ENCODE data around the gene BMS1. TPM values are rescaled to one million over a fixed set of nuclear protein-coding genes. Genes with fewer than 3 reads are reported as not detected.
"Not testable (repeated sequence)": the region's sequence is repeated elsewhere in the genome, so short reads cannot be mapped to it uniquely, and the experiment has no call there.

BMS1 gene
- total and polyA plus RNA-seq, 2 experiments from 2014 or later, result 14.5 to 15.8 TPM

DNA sequence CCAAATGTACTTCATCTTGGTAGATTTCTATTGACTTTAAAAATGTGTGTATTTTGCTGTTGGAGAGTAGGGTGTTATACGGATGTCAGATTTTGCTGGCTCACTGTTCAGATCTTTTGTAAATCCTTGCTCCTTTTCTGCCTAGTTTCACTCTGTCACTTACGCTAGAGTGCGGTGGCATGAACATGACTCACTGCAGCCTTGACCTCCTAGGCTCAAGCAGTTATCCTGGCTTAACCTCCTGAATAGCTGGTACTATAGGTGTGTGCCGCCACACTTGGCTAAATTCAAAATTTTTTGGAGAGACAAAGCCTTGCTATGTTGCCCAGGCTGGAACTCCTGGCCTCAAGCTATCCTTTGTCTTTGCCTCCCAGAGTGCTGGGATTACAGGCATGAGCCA, 29.4 kb downstream of the BMS1 start:
- no peaks in the 10 kb centered on the region for H3K9me2 ChIP-seq (replicated peaks; ENCODE audit: insufficient read depth)
- H3K27me3 ChIP-seq, result no peaks in the 10 kb centered on the region
- H3K27ac ChIP-seq, result no peak overlapping the region
- no peaks in the 10 kb centered on the region for H3K4me1 ChIP-seq (ENCODE audit: insufficient read depth)
- H3K4me3 ChIP-seq, result no peak overlapping the region
- 94% methylated on average over 4 of the region's 4 CpGs for WGBS (ENCODE audit: low lambda C conversion rate, missing lambda C conversion rate)
- TF ChIP-seq EZH2 (IDR thresholded peaks at IDR 0.05; ENCODE audit: borderline replicate concordance) (no peak), EZH2phosphoT487 (IDR thresholded peaks at IDR 0.05; ENCODE audit: low read depth, severe bottlenecking, unreplicated experiment) (no peak)
- TF ChIP-seq, protein P1, sequence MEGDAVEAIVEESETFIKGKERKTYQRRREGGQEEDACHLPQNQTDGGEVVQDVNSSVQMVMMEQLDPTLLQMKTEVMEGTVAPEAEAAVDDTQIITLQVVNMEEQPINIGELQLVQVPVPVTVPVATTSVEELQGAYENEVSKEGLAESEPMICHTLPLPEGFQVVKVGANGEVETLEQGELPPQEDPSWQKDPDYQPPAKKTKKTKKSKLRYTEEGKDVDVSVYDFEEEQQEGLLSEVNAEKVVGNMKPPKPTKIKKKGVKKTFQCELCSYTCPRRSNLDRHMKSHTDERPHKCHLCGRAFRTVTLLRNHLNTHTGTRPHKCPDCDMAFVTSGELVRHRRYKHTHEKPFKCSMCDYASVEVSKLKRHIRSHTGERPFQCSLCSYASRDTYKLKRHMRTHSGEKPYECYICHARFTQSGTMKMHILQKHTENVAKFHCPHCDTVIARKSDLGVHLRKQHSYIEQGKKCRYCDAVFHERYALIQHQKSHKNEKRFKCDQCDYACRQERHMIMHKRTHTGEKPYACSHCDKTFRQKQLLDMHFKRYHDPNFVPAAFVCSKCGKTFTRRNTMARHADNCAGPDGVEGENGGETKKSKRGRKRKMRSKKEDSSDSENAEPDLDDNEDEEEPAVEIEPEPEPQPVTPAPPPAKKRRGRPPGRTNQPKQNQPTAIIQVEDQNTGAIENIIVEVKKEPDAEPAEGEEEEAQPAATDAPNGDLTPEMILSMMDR (IDR thresholded peaks at IDR 0.05; ENCODE audit: poor library complexity), result no peak
- H4K20me1 ChIP-seq (ENCODE audit: insufficient read depth, poor library complexity, severe bottlenecking), result no peaks in the 10 kb centered on the region
- H3K79me2 ChIP-seq, result peaks cover 20% of the 10 kb centered on the region
- H3K36me3 ChIP-seq (replicated peaks; ENCODE audit: insufficient read depth, low read depth), result no peaks in the 10 kb centered on the region
- no peak overlapping the region for H3K4me2 ChIP-seq
- no peaks in the 10 kb centered on the region for H3K9me3 ChIP-seq (ENCODE audit: low read depth)
- no peak overlapping the region for H2AFZ ChIP-seq
- DNase-seq (ENCODE audit: low spot score), result no peak

DNA sequence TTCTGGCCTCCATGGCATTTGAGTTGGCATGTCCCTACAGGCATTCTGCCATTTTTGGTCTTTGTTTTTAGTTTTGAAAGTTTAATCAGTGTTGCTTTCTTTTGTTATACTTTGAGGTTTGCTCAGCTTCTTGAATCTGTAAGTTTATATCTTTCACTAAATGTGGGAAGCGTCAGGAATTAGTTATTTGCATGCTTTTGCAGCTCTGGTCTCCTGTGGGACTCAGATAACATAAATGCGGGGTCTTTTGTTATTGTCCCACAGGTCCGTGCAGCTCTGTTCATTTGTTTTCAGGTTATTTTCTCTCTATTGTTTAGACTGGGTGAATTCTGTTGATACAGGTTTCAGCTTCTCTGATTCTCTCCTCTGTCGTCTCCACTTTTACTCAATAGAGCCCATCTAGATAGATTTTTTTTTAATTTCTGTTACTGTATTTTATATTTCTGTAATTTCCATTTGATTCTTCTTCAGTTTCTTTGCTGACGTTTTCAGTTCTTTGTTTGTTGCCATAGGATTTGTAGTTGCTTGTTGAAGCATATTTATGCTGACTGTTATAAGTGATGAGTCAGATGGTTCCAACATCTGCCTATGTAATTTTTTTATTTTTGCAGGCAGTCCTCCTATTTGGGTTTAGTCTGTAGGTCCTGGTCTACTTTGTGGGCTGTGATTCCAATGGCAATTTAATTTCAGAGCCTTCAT, 31.5 kb downstream of the BMS1 start:
- not testable (repeated sequence) for H3K4me3 ChIP-seq
- WGBS (ENCODE audit: low lambda C conversion rate, missing lambda C conversion rate), result 95% methylated on average over 5 of the region's 5 CpGs

DNA sequence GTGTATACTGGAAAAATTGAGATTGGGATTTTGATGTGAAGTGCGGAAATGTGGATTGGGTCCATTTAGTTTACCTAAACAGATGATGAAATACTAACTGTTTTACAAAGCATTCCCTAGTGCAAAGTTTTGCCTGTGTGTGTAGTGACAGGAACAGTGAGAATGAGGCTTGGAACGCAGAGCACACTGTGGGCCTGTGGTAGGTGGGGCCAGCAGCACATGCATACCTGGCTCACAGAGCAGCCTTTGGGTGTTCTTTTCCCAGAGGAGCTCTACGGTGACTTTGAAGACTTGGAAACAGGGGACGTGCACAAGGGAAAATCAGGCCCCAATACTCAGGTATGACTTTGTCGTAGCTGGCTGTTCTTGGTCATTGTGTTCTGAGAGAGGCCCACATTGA, 33.7 kb downstream of the BMS1 start:
- not testable (repeated sequence) for H3K27ac ChIP-seq; H3K9me3 ChIP-seq (ENCODE audit: low read depth); H3K4me2 ChIP-seq; H3K27me3 ChIP-seq; H3K4me3 ChIP-seq; H3K9me2 ChIP-seq (replicated peaks; ENCODE audit: insufficient read depth); H4K20me1 ChIP-seq (ENCODE audit: insufficient read depth, poor library complexity, severe bottlenecking); H2AFZ ChIP-seq; H3K4me1 ChIP-seq (ENCODE audit: insufficient read depth); H3K36me3 ChIP-seq (replicated peaks; ENCODE audit: insufficient read depth, low read depth); DNase-seq (ENCODE audit: low spot score)
- WGBS (ENCODE audit: low lambda C conversion rate, missing lambda C conversion rate), result 71% methylated on average over 5 of the region's 5 CpGs
- peaks cover 10% of the 10 kb centered on the region for H3K79me2 ChIP-seq

More for the DNA sequence above, 31.5 kb downstream of the BMS1 start:
- not testable (repeated sequence) for H3K4me1 ChIP-seq (ENCODE audit: insufficient read depth); H4K20me1 ChIP-seq (ENCODE audit: insufficient read depth, poor library complexity, severe bottlenecking); H2AFZ ChIP-seq; H3K27me3 ChIP-seq; H3K27ac ChIP-seq; H3K36me3 ChIP-seq (replicated peaks; ENCODE audit: insufficient read depth, low read depth); DNase-seq (ENCODE audit: low spot score); H3K9me3 ChIP-seq (ENCODE audit: low read depth); H3K9me2 ChIP-seq (replicated peaks; ENCODE audit: insufficient read depth); H3K4me2 ChIP-seq
- H3K79me2 ChIP-seq, result peaks cover 20% of the 10 kb centered on the region

DNA sequence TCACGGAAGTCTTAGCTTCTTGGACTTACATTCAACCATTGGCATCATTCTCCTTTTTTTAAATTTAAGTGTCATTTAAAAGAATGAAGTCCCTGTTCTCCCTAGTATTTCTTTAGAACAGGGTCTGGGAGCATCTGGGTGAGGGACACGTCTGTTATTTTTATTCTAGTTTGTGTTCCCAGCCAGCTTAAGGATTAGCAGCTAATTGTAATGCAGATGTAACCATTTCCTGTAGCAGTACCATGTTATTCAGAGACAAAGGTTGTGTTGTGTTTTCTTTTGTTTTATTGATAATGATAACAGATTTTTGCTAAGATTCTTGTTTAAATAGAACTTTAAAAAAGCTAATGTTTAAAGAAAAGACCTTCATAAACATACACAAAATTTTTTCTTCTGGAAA, 34.3 kb downstream of the BMS1 start:
- Histone ChIP-seq H3K4me2 (no peak overlapping the region), H3K27ac (no peak overlapping the region), H3K27me3 (no peaks in the 10 kb centered on the region), H3K9me3 (ENCODE audit: low read depth) (no peaks in the 10 kb centered on the region), H2AFZ (no peak overlapping the region), H3K9me2 (replicated peaks; ENCODE audit: insufficient read depth) (no peaks in the 10 kb centered on the region), H3K4me1 (ENCODE audit: insufficient read depth) (no peaks in the 10 kb centered on the region), H3K79me2 (peaks cover 7% of the 10 kb centered on the region), H4K20me1 (ENCODE audit: insufficient read depth, poor library complexity, severe bottlenecking) (no peaks in the 10 kb centered on the region), H3K36me3 (replicated peaks; ENCODE audit: insufficient read depth, low read depth) (no peaks in the 10 kb centered on the region), H3K4me3 (no peak overlapping the region)
- TF ChIP-seq EZH2 (IDR thresholded peaks at IDR 0.05; ENCODE audit: borderline replicate concordance), result no peak
- no peak for TF ChIP-seq EZH2phosphoT487 (IDR thresholded peaks at IDR 0.05; ENCODE audit: low read depth, severe bottlenecking, unreplicated experiment)
- TF ChIP-seq, protein P1 (IDR thresholded peaks at IDR 0.05; ENCODE audit: poor library complexity), result no peak
- WGBS (ENCODE audit: low lambda C conversion rate, missing lambda C conversion rate), result 94% methylated on average over 2 of the region's 2 CpGs
- no peak for DNase-seq (ENCODE audit: low spot score)

DNA sequence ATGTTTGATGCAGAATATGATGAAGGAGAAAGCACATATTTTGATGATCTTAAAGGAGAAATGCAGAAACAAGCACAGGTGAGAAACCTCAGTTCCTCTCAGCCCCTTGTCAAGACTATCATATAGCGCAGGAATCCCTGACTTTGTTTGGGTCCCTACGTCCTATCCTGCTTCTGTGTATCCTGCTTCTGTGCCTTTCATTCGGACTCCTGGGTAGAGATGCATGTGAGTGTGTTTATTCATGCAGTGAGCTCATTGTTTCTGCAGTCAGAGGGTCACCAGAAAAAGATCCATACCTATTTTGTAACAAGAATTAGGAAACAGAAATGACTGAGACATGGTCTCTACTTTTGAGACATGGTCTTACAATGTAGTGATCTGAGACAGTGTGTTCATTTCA, 34.8 kb downstream of the BMS1 start:
- not testable (repeated sequence) for H3K4me1 ChIP-seq (ENCODE audit: insufficient read depth); H3K27me3 ChIP-seq; DNase-seq (ENCODE audit: low spot score); H2AFZ ChIP-seq; H4K20me1 ChIP-seq (ENCODE audit: insufficient read depth, poor library complexity, severe bottlenecking); H3K9me3 ChIP-seq (ENCODE audit: low read depth); H3K27ac ChIP-seq; H3K36me3 ChIP-seq (replicated peaks; ENCODE audit: insufficient read depth, low read depth); H3K79me2 ChIP-seq; H3K4me3 ChIP-seq; H3K4me2 ChIP-seq; H3K9me2 ChIP-seq (replicated peaks; ENCODE audit: insufficient read depth)
- WGBS (ENCODE audit: low lambda C conversion rate, missing lambda C conversion rate), result 86% methylated on average over 3 of the region's 3 CpGs

DNA sequence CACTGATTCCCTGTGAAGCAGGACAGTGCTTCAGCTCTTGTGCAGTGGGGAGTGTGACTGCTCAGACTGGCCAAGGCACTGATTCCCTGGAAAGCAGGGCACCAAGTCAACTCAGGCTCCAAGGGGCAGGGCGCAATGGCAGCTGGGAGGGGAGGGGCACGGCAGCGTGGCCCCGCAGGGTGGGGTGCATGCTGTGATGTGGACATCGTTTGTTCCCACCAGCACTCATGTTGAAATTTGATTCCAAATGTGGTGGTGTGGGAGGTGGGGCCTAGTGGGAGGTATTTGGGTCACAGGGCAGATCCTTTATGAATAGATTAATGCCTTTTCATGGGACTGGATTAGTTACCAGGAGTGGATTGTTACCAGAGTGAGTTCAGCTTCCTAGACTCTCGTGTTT, 44.2 kb downstream of the BMS1 start:
- not testable (repeated sequence) for H4K20me1 ChIP-seq (ENCODE audit: insufficient read depth, poor library complexity, severe bottlenecking); H3K9me2 ChIP-seq (replicated peaks; ENCODE audit: insufficient read depth); H3K9me3 ChIP-seq (ENCODE audit: low read depth); H3K27me3 ChIP-seq; DNase-seq (ENCODE audit: low spot score); H3K4me1 ChIP-seq (ENCODE audit: insufficient read depth); H3K27ac ChIP-seq; H2AFZ ChIP-seq; H3K4me2 ChIP-seq; H3K36me3 ChIP-seq (replicated peaks; ENCODE audit: insufficient read depth, low read depth); H3K79me2 ChIP-seq; H3K4me3 ChIP-seq
- WGBS (ENCODE audit: low lambda C conversion rate, missing lambda C conversion rate), result 88% methylated on average over 5 of the region's 6 CpGs

Measured in hepatocyte (in vitro differentiated cells).